Tibial nerve (tissue), 4 donors: ENCODE results near the gene DUSP18. TPM values are rescaled to one million over a fixed set of nuclear protein-coding genes. Genes with fewer than 3 reads are reported as not detected.
A peak's percentile ranks its signal among the peaks of the same experiment; 100 is the strongest.

ENCODE experiments used
- DNase-seq, 2 donors: peaks; one replicate each; pipeline ENCODE4 v3.0.0-alpha.2; 2019; ENCODE audit warnings: low spot score in 2 of 2
- H3K27ac ChIP-seq, 4 donors: fragments of 200-600 bp; sonication (generic) in 3 of 4; one replicate each; pipeline ENCODE4 v1.5.1; 2017 to 2019; ENCODE audit warnings: mild to moderate bottlenecking in 1 of 4
- H3K27me3 ChIP-seq, 2 donors: fragments of 200-600 bp; sonication (generic) in 1 of 2; one replicate each; pipeline versions ENCODE4 v1.5.1 to v1.6.0; 2017 to 2019
- H3K36me3 ChIP-seq, 3 donors: fragments of 200-600 bp; sonication (generic); one replicate each; pipeline ENCODE4 v1.5.1; 2018 to 2019
- H3K4me1 ChIP-seq, 4 donors: fragments of 200-600 bp; sonication (generic) in 3 of 4; one replicate each; pipeline ENCODE4 v1.5.1; 2017 to 2019
- H3K4me3 ChIP-seq, 4 donors: fragments of 200-600 bp; sonication (generic) in 3 of 4; one replicate each; pipeline ENCODE4 v1.5.1; 2017 to 2019; ENCODE audit warnings: mild to moderate bottlenecking in 1 of 4, moderate library complexity in 1 of 4
- H3K9me3 ChIP-seq, 4 donors: fragments of 200-600 bp; sonication (generic) in 3 of 4; one replicate each; pipeline ENCODE4 v1.5.1; 2017 to 2019
- CTCF ChIP-seq, 5 experiments: fragments of 200-600 bp in 3 of 5; fragments of 450-650 bp in 2 of 5; sonication (generic) in 3 of 5; IDR thresholded peaks; one replicate each; pipeline ENCODE4 v1.5.1; 2016 to 2019; ENCODE audit warnings: antibody characterized with exemption in 5 of 5, mild to moderate bottlenecking in 3 of 5, moderate library complexity in 2 of 5
- EP300 ChIP-seq, 2 donors: sonication (generic); formaldehyde crosslinking; IDR thresholded peaks; one replicate each; pipeline ENCODE4 v1.6.1; 2017; ENCODE audit warnings: antibody characterized with exemption in 2 of 2, mild to moderate bottlenecking in 1 of 2
- POLR2A ChIP-seq, 2 donors: fragments of 450-650 bp; IDR thresholded peaks; one replicate each; pipeline ENCODE4 v1.6.1; 2017; ENCODE audit warnings: antibody characterized with exemption in 2 of 2, mild to moderate bottlenecking in 2 of 2, moderate library complexity in 2 of 2
- WGBS, 2 donors: methylation state at CpG; one replicate each; pipeline ENCODE4 v1.1.5; 2018; 5-methylcytosine and 5-hydroxymethylcytosine counted together
- total RNA-seq, 4 donors: library from RNA; depleted of rRNA; stranded (reverse); fragments of >200 nt; gene quantifications; one replicate each; pipeline ENCODE4 v1.1.0, GENCODE V29; 2016

DUSP18 gene
- total RNA-seq, 4 donors from 2014 or later: 8.8 to 12.0 (median 10.4) TPM

DNA sequence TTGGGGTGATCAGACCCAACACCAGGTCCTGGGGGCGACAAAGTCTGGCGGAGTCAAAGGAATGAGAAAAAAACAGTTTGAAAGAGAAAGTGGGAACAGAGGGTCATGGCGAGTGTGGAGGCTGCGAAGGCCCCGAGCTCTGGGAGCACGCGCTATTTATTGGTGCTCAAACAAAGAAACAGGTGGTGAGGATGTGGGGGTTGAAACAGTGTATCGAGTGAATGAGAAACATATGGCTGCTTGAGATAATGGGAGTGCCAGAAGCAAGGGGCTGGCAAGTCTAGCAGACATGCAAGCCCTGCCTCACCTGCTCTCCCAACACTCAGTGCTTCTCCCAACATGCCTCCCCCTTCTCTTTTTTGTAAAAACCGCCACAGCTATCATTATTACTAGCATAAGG lies 7.8 kb upstream of the DUSP18 start:
- peaks cover 0 to 10% (median 0%) of the 10 kb centered on the region in 4 donors for H3K4me1 ChIP-seq
- 63 to 64% methylated on average over 9 of the region's 9 CpGs for WGBS, 2 donors
- no peaks in the 10 kb centered on the region for H3K27me3 ChIP-seq
- no peaks in the 10 kb centered on the region for H3K9me3 ChIP-seq
- H3K27ac ChIP-seq: no peak overlapping the region
- no peak overlapping the region for H3K4me3 ChIP-seq
- TF ChIP-seq POLR2A (IDR thresholded peaks at IDR 0.05): no peak
- no peak for TF ChIP-seq CTCF (IDR thresholded peaks at IDR 0.05)
- no peak for TF ChIP-seq EP300 (IDR thresholded peaks at IDR 0.05)
- no peak for DNase-seq
- H3K36me3 ChIP-seq: no peaks in the 10 kb centered on the region

DNA sequence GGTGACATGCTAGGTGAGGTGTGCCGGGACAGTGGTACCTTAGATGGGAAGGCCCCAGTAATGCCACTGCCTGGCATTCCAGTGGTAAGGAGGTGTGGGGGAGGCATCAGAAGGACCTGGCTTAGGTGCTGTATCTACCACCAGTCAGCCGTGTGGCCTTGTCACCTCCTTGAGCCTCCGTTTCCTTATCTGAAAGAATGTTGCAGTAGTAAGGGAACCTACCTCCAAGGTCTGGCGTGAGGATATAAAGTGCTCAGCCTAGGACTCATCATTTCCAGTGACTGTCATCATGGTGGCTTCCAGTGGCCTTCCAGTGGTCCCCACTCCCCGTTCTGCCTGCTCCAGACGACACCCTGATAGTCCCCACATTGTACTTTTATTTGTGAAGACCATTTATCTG lies 6.8 kb upstream of the DUSP18 start:
- TF ChIP-seq POLR2A (IDR thresholded peaks at IDR 0.05) (no peak), EP300 (IDR thresholded peaks at IDR 0.05) (no peak), CTCF (IDR thresholded peaks at IDR 0.05) (no peak)
- Histone ChIP-seq H3K4me1 (peaks cover 0 to 7% (median 0%) of the 10 kb centered on the region in 4 donors), H3K9me3 (no peaks in the 10 kb centered on the region), H3K27me3 (no peaks in the 10 kb centered on the region), H3K4me3 (no peak overlapping the region), H3K36me3 (no peaks in the 10 kb centered on the region), H3K27ac (no peak overlapping the region)
- DNase-seq: no peak
- WGBS, 2 donors: 79 to 93% methylated on average over 6 of the region's 6 CpGs

DNA sequence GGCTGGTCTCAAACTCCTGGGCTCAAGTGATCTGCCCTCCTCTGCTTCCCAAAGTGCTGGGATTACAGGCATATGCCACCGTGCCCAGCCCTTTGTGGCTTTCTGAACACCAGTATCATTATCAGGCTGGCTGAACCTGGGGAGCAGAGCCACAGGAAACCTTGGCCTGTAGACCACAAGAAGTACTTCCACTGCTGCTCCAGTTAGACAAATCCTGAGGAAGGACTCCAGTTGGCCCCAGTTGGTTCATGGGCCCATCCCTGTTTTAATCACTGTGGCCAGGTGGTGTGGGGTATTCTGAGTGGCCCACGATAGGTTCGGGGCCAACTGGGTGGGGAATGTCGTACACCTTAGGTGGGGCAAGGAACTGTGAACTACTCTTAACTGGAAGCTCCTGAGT lies 5.5 kb upstream of the DUSP18 start:
- TF ChIP-seq POLR2A (IDR thresholded peaks at IDR 0.05) (no peak), EP300 (IDR thresholded peaks at IDR 0.05) (no peak), CTCF (IDR thresholded peaks at IDR 0.05) (no peak)
- WGBS, 2 donors: 83 to 91% methylated on average over 4 of the region's 4 CpGs
- no peaks in the 10 kb centered on the region for H3K27me3 ChIP-seq
- no peak for DNase-seq
- no peaks in the 10 kb centered on the region for H3K36me3 ChIP-seq
- H3K27ac ChIP-seq: no peak overlapping the region
- H3K4me1 ChIP-seq: peaks cover 0 to 5% (median 2%) of the 10 kb centered on the region in 4 donors
- H3K9me3 ChIP-seq: no peaks in the 10 kb centered on the region
- no peak overlapping the region for H3K4me3 ChIP-seq

- Histone ChIP-seq H3K27me3 (no peaks in the 10 kb centered on the region), H3K4me3 (no peak overlapping the region), H3K36me3 (no peaks in the 10 kb centered on the region), H3K27ac (no peak overlapping the region), H3K4me1 (peaks cover 0 to 16% (median 9%) of the 10 kb centered on the region in 4 donors), H3K9me3 (no peaks in the 10 kb centered on the region)
- TF ChIP-seq POLR2A (IDR thresholded peaks at IDR 0.05): no peak
- no peak for TF ChIP-seq CTCF (IDR thresholded peaks at IDR 0.05)
- no peak for TF ChIP-seq EP300 (IDR thresholded peaks at IDR 0.05)
- no peak for DNase-seq
- WGBS, 2 donors: 53 to 65% methylated on average over 3 of the region's 3 CpGs
Observed at GRCh38 chr22:30671071-30671470, 3.4 kb upstream of the DUSP18 start.

DNA sequence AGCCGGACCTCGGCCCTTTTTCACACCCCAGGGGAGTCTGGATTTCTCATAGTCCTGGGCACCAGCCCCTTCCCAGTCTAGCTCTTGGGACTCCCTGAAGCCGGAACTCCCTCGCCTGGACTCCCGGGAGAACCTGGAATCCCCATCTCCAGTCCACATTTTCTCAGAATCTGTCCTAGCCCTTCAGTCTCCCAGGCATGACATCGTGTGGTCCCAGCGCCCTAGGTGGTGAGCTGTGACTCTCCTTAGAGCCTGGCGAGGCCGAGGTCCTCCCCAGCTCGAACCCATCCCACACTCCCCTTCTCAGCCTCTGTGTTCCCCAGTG lies 673 bp upstream of the DUSP18 start:
- Histone ChIP-seq H3K9me3 (no peaks in the 10 kb centered on the region), H3K27me3 (no peaks in the 10 kb centered on the region), H3K36me3 (peaks cover 0 to 12% (median 1%) of the 10 kb centered on the region in 3 donors), H3K4me1 (peaks cover 0 to 23% (median 11%) of the 10 kb centered on the region in 4 donors), H3K4me3 (peak overlapping the region; percentile 61 to 85 (median 72)), H3K27ac (peak overlapping the region in 2 of 4 donors; percentile 52 to 74)
- WGBS, 2 donors: 27 to 35% methylated on average over 10 of the region's 10 CpGs
- no peak for TF ChIP-seq POLR2A (IDR thresholded peaks at IDR 0.05)
- TF ChIP-seq EP300 (IDR thresholded peaks at IDR 0.05): no peak
- no peak for TF ChIP-seq CTCF (IDR thresholded peaks at IDR 0.05)
- no peak for DNase-seq
